Spleen (tissue), 7 donors: Measurements from ENCODE around the gene YOD1.

Source experiments
- CTCF ChIP-seq, 11 experiments: fragments of 200-600 bp in 7 of 11; fragments of 450-650 bp in 4 of 11; sonication (generic) in 4 of 11; IDR thresholded peaks in 8 of 11; conservative IDR thresholded peaks in 3 of 11; 1 replicate in 7 of 11; 2 replicates in 4 of 11; pipeline versions ENCODE4 v1.4.0 to v1.8.0; 2016 to 2021; ENCODE audit warnings: antibody characterized with exemption in 11 of 11, inconsistent platforms in 4 of 11, mild to moderate bottlenecking in 1 of 11
- POLR2A ChIP-seq, 3 donors: fragments of 450-650 bp; IDR thresholded peaks; one replicate each; pipeline ENCODE4 v1.5.1; 2017; ENCODE audit warnings: antibody characterized with exemption in 3 of 3, mild to moderate bottlenecking in 1 of 3
- donor health status: DM: no; HTN: no; CAD: no; lungs with moderate emphysema.
- donor health status: DM: no; HTN: no; CAD: no.
- donor health status: DM: no; HTN: no; CAD: no.

GRCh38 chr1:207019661-207020060 lies 31.3 kb downstream of the YOD1 start:
- TF ChIP-seq CTCF (IDR thresholded peaks at IDR 0.05 in 8 of 11, conservative IDR thresholded peaks at IDR 0.05 in 3 of 11) (no peak), POLR2A (IDR thresholded peaks at IDR 0.05) (no peak)
